ENCODE measurements around the gene TNNI2. TPM values are rescaled to one million over a fixed set of nuclear protein-coding genes. Genes with fewer than 3 reads are reported as not detected.

The TNNI2 gene
- polyA plus RNA-seq, 1 of the 3 experiments (the other 2 are of a cell fraction), result not detected

GRCh38 chr11:1852877-1853276 is 14.1 kb downstream of the TNNI2 start, which contains the start of gene LSP1 (continued):
- TF ChIP-seq EZH2phosphoT487 (IDR thresholded peaks at IDR 0.05; ENCODE audit: borderline replicate concordance, low read depth) (no peak), RXRA (IDR thresholded peaks at IDR 0.05; ENCODE audit: borderline replicate concordance, low read depth) (no peak), RAD21 (IDR thresholded peaks at IDR 0.05; ENCODE audit: low read length) (no peak), GATA2 (CRISPR knock-in tag; IDR thresholded peaks at IDR 0.05) (no peak), NRF1 (IDR thresholded peaks at IDR 0.05; ENCODE audit: low read depth, low read length) (no peak), MEF2A (IDR thresholded peaks at IDR 0.05; ENCODE audit: borderline replicate concordance, low read depth) (no peak), SIN3A (IDR thresholded peaks at IDR 0.05; ENCODE audit: borderline replicate concordance, low read depth, low read length) (no peak), GABPA (IDR thresholded peaks at IDR 0.05; ENCODE audit: low read depth) (no peak), MXI1 (IDR thresholded peaks at IDR 0.05; ENCODE audit: low read depth, low read length) (no peak), ZBTB33 (IDR thresholded peaks at IDR 0.05; ENCODE audit: borderline replicate concordance, low read depth) (no peak)

GRCh38 chr11:1853376-1854131 is 14.8 kb downstream of the TNNI2 start:
- ChIA-PET POLR2A (no interaction called here), CTCF (interaction anchor here (1.1 to 4.1 kb wide), 5 partner anchors 21 to 298 kb away, joined by 5 to 32 read pairs (median 7); no protein-coding TSS in a partner anchor)
- no peaks in the 10 kb centered on the region for H3F3A ChIP-seq (replicated peaks; ENCODE audit: insufficient read depth)
- H3K27ac ChIP-seq (ENCODE audit: low read depth in 2 of 2, low read length in 1 of 2), result no peak overlapping the region
- H3K4me1 ChIP-seq (ENCODE audit: control insufficient read depth in 1 of 2, insufficient read depth in 2 of 2, low read depth in 1 of 2, low read length in 1 of 2), result no peaks in the 10 kb centered on the region; a peak in 1 of 4 replicates
- no peaks in the 10 kb centered on the region for H3K9me3 ChIP-seq
- H2AFZ ChIP-seq (ENCODE audit: low read depth), result no peak overlapping the region
- no peaks in the 10 kb centered on the region for H3K9me2 ChIP-seq
- H3K4me2 ChIP-seq, result no peak overlapping the region
- H3K9ac ChIP-seq, result no peak overlapping the region
- no peaks in the 10 kb centered on the region for H3K79me2 ChIP-seq (ENCODE audit: insufficient read depth)
- H4K20me1 ChIP-seq (ENCODE audit: insufficient read depth), result no peaks in the 10 kb centered on the region
- H3K27me3 ChIP-seq (ENCODE audit: insufficient read depth), result no peaks in the 10 kb centered on the region
- WGBS (ENCODE audit: low lambda C conversion rate), result 61% methylated on average over 6 of the region's 19 CpGs
- H3K36me3 ChIP-seq (replicated peaks in 1 of 2; ENCODE audit: control insufficient read depth in 1 of 2, insufficient read depth in 2 of 2, low read length in 1 of 2), result no peaks in the 10 kb centered on the region
- no peak overlapping the region for H3K4me3 ChIP-seq (ENCODE audit: low read depth in 2 of 2, low read length in 1 of 2)
- no peak for DNase-seq
- no peak for TF ChIP-seq PBX3 (IDR thresholded peaks at IDR 0.05)
- TF ChIP-seq EZH2phosphoT487 (IDR thresholded peaks at IDR 0.05; ENCODE audit: borderline replicate concordance, low read depth), result no peak
- TF ChIP-seq JUND (IDR thresholded peaks at IDR 0.05), result no peak
- TF ChIP-seq ZBTB33 (IDR thresholded peaks at IDR 0.05; ENCODE audit: borderline replicate concordance, low read depth), result no peak
- TF ChIP-seq NRF1 (IDR thresholded peaks at IDR 0.05; ENCODE audit: low read depth, low read length), result no peak
- TF ChIP-seq FOSL2 (IDR thresholded peaks at IDR 0.05; ENCODE audit: borderline replicate concordance, low read depth), result no peak
- TF ChIP-seq USF1 (IDR thresholded peaks at IDR 0.05; ENCODE audit: borderline replicate concordance, low read depth), result no peak
- TF ChIP-seq RAD21 (IDR thresholded peaks at IDR 0.05; ENCODE audit: low read length), result no peak
- TF ChIP-seq SMC3 (IDR thresholded peaks at IDR 0.05; ENCODE audit: low read depth, low read length), result no peak
- no peak for TF ChIP-seq USF2 (IDR thresholded peaks at IDR 0.05; ENCODE audit: borderline replicate concordance, low read depth, low read length)
- no peak for TF ChIP-seq IRF3 (IDR thresholded peaks at IDR 0.05; ENCODE audit: low read depth, low read length)
- no peak for TF ChIP-seq TAF1 (IDR thresholded peaks at IDR 0.05; ENCODE audit: borderline replicate concordance, low read depth, low read length)
- TF ChIP-seq RCOR1 (IDR thresholded peaks at IDR 0.05; ENCODE audit: low read length), result no peak
- TF ChIP-seq FOXJ3 (CRISPR knock-in tag; IDR thresholded peaks at IDR 0.05), result no peak

Data from SK-N-SH (cell line).